Esophagus squamous epithelium (tissue), 4 donors: ENCODE measurements around the gene ANK3.

ENCODE experiments used
- POLR2A ChIP-seq, 4 donors: fragments of 450-650 bp; IDR thresholded peaks; one replicate each; pipeline ENCODE4 v1.6.1; 2017; ENCODE audit warnings: antibody characterized with exemption in 4 of 4, mild to moderate bottlenecking in 4 of 4, moderate library complexity in 3 of 4
- TF ChIP-seq, protein P1 (sequence below), 6 experiments: fragments of 450-650 bp in 4 of 6; fragments of 200-600 bp in 2 of 6; sonication (generic) in 2 of 6; IDR thresholded peaks; one replicate each; pipeline ENCODE4 v1.5.1; 2016 to 2019; ENCODE audit warnings: antibody characterized with exemption in 6 of 6, mild to moderate bottlenecking in 4 of 6, moderate library complexity in 4 of 6

DNA sequence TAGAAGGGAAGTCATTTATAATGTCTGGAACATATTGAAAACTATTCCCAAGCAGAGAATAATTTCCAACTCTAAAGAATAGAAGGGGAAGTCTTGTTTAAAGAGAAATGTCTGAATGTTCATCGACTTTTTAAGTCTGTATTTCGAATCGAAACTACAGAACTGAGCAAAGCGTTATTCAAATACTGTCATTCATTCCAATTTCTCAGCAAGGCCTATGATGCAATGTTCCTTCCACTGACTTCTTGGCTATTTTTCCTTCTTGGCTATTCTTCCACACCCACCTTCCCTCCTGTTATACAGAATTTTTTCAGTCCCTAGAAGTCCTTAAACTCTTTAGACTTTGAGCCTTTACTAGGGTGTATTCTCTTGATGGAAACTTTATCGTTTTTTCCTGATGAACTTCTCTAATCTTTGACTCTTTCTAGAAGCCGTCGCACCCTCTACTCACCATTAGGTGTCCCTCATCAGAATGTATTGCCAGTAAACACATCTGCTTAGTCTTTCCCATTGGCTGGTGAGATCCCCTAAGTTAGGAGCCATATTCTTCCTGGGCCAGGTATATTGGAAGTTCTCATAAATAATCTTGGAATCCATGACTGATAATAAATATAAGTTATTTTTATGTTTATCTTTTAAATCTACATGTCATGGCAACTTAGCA is 247.6 kb downstream of the ANK3 start:
- TF ChIP-seq, protein P1, sequence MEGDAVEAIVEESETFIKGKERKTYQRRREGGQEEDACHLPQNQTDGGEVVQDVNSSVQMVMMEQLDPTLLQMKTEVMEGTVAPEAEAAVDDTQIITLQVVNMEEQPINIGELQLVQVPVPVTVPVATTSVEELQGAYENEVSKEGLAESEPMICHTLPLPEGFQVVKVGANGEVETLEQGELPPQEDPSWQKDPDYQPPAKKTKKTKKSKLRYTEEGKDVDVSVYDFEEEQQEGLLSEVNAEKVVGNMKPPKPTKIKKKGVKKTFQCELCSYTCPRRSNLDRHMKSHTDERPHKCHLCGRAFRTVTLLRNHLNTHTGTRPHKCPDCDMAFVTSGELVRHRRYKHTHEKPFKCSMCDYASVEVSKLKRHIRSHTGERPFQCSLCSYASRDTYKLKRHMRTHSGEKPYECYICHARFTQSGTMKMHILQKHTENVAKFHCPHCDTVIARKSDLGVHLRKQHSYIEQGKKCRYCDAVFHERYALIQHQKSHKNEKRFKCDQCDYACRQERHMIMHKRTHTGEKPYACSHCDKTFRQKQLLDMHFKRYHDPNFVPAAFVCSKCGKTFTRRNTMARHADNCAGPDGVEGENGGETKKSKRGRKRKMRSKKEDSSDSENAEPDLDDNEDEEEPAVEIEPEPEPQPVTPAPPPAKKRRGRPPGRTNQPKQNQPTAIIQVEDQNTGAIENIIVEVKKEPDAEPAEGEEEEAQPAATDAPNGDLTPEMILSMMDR (IDR thresholded peaks at IDR 0.05), result no peak
- no peak for TF ChIP-seq POLR2A (IDR thresholded peaks at IDR 0.05)
